COLO829 (cell line): ENCODE data around the gene CNTNAP4.

Source experiments
- DNase-seq: peaks from one replicate; pipeline ENCODE4 v3.0.0; 2012; ENCODE audit warnings: low spot score

Gene CNTNAP4

GRCh38 chr16:76276745-76277438 lies at the start of gene CNTNAP4:
TSS of gene CNTNAP4 (plus strand) at chr16:76277401. CDS start at chr16:76277663, 262 bp downstream.
- DNase-seq: no peak

- no peak for DNase-seq
Measured at GRCh38 chr16:76228546-76229146, 48.6 kb upstream of the CNTNAP4 start.

DNA sequence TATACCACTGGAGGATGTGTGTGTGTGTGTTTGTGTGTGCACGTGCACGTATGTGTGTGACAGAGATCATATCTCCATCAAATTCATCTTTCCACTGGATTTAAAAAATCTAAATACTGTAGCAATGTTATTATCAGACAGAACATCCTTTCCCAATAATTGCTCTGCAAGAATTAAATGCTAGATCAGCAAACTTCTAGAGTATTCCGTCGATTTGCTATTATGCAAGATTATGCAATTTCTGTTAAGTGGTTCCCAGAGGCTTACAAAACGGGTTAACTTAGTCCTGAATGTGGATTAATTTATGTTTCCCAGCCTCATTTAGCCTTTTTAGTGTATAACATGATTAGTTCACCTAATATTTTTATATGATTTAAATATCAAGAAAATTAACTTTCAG lies 44.5 kb upstream of the CNTNAP4 start:
- no peak for DNase-seq

DNA sequence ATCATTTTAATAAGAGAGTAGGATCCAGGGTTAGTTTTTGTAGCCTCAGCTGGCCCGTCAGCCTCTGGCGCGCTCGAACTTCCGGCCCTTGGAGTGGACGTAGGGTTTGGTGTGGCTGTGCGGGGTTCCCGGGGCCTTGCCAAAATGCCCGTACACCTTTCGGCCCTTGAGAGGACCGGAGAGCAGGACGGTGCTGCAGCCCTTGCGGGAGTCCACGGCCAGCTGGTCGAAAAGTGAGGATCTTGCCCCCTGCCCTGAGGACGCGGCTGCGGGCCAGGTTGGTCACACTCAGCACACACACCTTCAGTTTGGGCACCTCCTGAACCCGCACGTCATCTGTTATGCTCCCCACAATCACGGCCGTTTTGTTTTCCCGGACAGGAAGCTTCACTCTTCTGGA lies 42.2 kb upstream of the CNTNAP4 start:
- no peak for DNase-seq

DNA sequence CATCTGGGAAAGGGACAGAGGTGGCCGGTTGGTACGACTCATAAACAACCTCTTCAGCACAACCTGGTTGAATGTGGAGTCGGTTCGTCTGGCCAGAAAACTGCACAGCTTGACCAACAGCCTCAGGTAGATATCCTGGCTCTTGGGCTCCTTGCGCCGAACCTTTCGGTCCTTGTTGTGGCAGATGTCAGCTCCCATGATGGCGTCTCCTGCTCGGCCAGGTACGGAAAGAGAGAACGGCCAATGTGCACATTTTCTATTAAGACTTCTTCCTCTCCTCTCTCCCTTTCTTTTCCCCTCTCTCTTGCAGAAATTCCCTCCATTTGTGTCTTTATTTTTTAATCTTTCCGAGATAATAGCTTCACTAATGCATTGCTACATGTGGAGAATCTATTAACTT lies 41.8 kb upstream of the CNTNAP4 start:
- DNase-seq: no peak

DNA sequence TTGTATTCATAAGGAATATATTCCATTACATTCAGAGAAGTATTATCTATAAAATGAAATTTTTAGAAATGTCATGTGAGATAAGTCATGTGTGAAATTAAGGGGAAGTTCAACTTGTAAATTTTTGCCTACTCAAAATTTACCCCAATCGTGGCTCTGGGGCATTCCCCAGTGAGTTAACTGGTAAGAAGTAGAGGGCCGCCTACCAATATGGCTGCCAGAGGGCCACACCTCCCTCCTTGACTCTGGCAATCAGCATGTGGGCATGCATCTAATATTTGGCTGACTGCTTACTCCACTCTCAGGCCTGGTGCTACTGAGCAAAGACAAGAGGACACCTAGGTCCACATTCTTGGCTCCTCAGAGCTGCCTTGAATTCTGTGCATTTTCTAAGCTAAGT lies 39.7 kb upstream of the CNTNAP4 start:
- no peak for DNase-seq

GRCh38 chr16:76241755-76242154 lies 35.4 kb upstream of the CNTNAP4 start:
- no peak for DNase-seq

GRCh38 chr16:76243620-76244019 lies 33.6 kb upstream of the CNTNAP4 start:
- DNase-seq: no peak

DNA sequence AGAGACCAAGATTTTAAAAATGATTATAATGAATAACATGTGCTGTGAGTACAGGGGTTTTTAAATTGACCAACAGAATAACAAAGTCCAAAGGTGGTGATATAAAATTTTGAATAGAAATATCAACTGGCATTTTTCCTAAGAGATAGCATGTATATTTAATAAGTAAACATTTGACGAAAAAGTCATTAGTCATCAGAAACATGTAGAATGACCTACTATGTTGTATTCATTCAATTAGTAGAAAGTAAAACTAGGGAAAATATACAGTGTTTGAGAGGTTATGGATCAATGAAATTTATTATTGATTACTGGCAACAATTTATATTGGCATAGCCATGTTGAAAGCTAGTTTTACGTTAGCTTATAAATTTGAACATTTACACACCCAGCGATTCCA lies 30.6 kb upstream of the CNTNAP4 start:
- DNase-seq: no peak

GRCh38 chr16:76265434-76266045 lies 11.7 kb upstream of the CNTNAP4 start:
- peak; percentile 1 for DNase-seq

DNA sequence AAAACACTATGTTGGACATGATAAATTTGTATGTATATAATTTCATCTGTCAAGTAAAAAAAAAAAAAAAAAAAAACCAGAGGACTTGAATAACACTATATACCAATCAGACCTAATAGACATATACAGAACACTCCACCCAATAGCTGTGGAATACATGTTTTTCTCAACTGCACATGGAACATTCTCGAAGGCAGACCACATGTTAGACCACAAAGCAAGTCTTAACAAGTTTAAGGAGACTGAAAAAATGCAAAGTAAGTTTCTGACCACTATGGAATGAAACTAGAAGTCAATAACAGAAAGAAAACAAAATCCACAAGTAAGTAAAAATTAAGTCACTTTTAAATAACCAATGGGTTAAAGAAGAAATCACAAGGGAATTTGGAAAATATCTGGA lies 8.4 kb upstream of the CNTNAP4 start:
- no peak for DNase-seq

DNA sequence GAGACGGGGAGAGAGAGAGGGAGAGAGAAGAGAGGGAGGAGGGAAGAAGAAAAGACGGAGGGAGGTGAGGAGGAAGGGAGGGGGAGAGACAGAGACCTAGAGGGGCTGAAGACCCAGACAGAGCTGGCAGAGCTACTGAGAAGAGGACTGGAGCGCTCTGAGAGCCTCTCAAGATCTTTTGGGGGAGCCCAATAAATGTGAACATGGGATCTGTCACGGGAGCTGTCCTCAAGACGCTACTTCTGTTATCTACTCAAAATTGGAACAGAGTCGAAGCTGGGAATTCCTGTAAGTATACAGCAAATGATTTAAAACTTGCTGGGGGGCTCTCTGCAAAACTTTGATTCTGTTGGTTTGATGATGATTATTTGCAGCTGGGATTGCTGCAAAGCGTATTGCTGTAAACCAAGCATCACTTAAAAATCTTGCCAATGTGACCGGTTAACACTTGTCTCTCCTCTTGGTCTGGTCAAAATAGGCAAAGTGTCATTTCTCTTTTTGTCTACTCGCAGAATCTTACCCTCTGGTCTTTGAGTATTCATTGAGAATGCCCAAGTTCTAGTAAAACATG lies 344 bp downstream of the CNTNAP4 start:
- DNase-seq: no peak

DNA sequence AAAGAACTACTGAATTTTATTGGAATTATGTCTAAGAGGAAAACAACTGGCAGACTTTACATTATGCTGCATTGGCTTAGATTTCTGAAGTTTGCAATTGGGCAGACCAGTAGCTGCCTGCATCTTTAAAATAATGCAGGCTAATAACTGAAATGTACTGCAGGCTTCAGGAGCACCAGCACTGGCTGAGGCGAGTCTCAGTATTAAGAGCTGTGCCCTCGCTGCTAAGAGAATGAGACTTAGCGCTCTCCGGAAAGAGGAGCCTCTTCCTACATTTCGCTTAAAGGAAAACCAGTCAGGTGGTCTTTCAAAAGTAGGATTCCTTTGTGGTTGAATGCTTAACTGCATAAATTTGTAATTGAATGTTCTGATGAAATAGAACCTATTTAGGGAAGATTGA lies 885 bp downstream of the CNTNAP4 start:
- DNase-seq: no peak

DNA sequence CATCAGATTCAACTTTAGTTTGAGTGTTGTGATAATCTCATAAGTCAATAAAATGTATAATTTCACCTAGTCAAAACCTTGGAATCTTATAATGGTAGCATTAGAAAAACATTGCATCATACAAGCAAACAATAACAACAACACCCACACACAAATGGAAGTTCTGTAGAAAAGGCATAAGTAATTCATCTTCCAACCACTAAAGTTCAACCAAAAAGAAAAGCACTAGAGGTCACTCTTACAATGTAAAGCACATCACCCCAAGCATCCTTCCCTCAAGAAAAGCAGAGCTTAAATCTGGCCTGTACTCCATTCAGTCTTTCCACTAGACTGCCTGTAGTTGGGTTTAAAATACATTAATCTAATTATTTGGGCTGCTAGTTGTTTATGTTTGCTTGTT lies 1.8 kb downstream of the CNTNAP4 start:
- DNase-seq: peak; percentile 36

- DNase-seq: no peak
Measured at GRCh38 chr16:76280421-76281215, 3.4 kb downstream of the CNTNAP4 start.

GRCh38 chr16:76287466-76287865 lies 10.3 kb downstream of the CNTNAP4 start:
- no peak for DNase-seq

DNA sequence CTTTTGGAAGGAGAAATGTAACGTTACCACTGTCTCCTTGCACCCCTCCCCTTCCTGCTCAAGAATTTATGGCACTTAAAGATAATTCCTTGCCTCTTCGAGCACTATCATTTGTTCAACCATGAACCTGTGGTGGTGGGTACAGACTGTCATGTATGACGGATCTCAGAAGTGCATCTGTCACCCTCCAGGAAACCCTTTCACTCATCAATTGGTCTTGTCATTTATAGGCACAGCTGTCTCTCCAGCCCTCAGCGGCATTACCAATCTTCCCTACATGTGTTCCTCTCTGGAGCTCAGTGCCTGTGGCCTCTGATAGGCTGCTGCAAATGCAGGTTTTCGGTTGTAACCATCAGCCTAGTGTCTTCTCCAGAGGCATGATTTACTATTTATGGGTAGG lies 15.0 kb downstream of the CNTNAP4 start:
- DNase-seq: no peak

- no peak for DNase-seq
Measured at GRCh38 chr16:76293980-76294379, 16.8 kb downstream of the CNTNAP4 start.

DNA sequence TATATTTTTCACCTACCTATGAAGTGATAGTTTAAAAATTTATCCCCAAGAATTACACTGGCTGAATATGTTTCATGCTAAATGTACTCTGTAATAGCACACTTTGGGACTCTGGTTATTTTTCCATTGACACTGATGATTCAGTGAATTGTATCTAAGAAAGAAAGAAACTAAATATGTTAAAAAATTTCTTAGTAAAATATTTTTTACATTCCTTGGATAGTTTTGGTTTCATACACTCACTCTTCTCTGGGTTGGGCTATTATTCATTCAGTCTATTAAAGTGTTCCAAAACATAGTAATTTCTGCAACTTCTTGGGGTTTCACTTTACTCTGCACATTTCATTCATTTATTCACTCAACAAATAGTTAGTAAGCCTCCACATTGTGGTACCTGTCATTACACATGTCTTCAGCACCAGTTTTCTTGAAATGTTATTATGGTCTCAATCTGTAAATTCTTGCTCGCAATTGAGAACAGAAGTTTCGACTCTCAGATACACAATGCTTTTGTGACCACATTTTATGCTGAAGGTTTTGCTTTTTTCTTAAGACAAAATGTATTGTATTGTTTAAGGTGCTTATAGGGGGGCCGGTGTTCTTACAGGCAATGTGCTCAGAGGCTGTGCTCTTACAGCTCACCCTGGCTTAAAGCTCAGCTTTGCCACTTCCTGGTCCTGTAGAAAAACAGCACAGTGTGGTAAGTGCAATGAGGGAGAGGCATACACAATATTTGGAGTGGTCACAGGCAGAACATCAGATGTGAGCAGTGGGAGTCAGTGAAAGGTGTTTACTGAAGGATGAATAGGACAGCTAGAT lies 17.4 kb downstream of the CNTNAP4 start:
- DNase-seq: no peak

DNA sequence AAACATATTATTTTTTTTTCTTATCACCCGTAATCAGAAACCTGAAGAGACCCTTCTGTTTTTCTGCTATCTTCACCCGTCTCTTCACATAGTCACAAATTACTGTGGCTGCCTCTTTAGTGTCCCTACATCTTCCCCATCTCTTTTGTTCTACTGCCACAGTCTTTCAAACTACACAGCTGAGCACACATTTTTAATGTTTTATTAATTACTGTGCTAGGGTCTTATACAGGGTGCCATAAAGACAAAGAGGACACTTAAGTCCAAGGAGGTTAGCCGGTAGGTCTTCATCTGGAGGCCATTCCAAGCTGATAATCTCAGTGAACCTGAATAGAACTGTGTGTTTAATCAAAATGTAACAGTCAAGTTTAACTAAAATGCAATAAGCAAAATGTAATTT lies 20.7 kb downstream of the CNTNAP4 start:
- no peak for DNase-seq

- DNase-seq: no peak
Measured at GRCh38 chr16:76303637-76304314, 26.6 kb downstream of the CNTNAP4 start.
